GM13977 (cell line): ENCODE data around the gene ID1.

Source experiments
- DNase-seq: peaks from one replicate; pipeline ENCODE4 v3.0.0; 2012; ENCODE audit warnings: low spot score
- CTCF ChIP-seq: IDR thresholded peaks from 2 replicates; pipeline ENCODE4 v1.5.1; 2012; ENCODE audit warnings: mild to moderate bottlenecking, control low read depth; ENCODE audit not compliant: insufficient read depth; ENCODE audit errors: extremely low read depth, missing control alignments
- in situ Hi-C: fragments of 300-500 bp; cut with MboI; formaldehyde crosslinking; loops from one replicate; pipeline ENCODE4 v1.12.0; 2022; ENCODE audit warnings: low sequenced_read_pairs, low pct_unique_long_range_greater_than_20kb, mixed read lengths, inconsistent platforms; ENCODE audit not compliant: unreplicated experiment

Gene ID1

GRCh38 chr20:31568773-31569162, 36.3 kb upstream of the ID1 start:
- in situ Hi-C loops: no loop called here
- DNase-seq: no peak
- TF ChIP-seq CTCF: no peak

DNA sequence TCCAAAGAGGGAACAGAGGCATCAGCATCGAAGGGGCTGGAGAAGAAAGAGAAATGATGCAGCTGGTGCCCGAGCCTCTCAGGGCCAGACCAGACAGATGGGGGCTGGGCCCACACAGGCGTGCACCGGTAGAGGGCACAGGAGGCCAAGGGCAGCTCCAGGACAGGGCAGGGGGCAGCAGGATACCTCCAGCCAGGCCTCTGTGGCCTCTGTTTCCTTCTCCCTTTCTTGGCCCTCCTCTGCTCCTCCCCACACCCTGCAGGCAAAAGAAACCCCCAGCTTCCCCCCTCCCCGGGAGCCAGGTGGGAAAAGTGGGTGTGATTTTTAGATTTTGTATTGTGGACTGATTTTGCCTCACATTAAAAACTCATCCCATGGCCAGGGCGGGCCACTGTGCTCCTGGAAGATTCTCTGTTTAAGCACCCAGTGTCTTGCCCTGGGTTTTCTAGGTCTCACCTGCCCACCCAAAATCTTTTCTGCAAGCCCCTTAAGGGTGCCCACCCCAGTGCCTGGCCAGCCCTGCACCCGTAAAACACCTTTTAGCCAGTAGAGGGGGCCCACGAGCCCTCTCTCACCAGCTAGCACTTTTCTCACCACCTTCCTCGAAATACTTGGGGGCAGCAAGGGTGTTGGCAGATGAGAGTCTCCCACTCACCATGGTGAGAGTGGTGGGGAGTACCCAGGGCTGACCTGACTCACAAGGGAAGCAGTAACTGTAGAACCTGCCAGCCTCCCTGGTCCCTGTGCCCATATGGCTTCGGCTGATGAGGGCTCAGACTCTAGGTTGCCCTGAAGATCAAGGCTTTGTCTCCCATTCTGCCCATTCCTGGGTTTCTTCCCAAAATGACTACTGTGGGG, 35.7 kb upstream of the ID1 start:
- peak; percentile 69 for DNase-seq
- in situ Hi-C loops: no loop called here
- TF ChIP-seq CTCF: peak; percentile 85

- in situ Hi-C loops: no loop called here
- DNase-seq: no peak
- TF ChIP-seq CTCF: no peak
These were observed 35.0 kb upstream of the ID1 start for GRCh38 chr20:31570021-31570463.

GRCh38 chr20:31570735-31571617, 34.1 kb upstream of the ID1 start:
- no peak for TF ChIP-seq CTCF
- in situ Hi-C loops: no loop called here
- DNase-seq: no peak

GRCh38 chr20:31572042-31572700, 32.9 kb upstream of the ID1 start:
- in situ Hi-C loops: no loop called here
- no peak for DNase-seq
- no peak for TF ChIP-seq CTCF
